ENCODE data around the gene SGO2. TPM values are rescaled to one million over a fixed set of nuclear protein-coding genes. Genes with fewer than 3 reads are reported as not detected.

The SGO2 gene
- total and polyA plus RNA-seq, 2 donors, result 1.7 to 18.0 TPM

GRCh38 chr2:200502196-200502595 is 23.8 kb upstream of the SGO2 start:
- no peak overlapping the region for H3K27ac ChIP-seq (ENCODE audit: low read depth)
- DNase-seq (ENCODE audit: extremely low spot score), result no peak
- no peak overlapping the region for H3K4me3 ChIP-seq (ENCODE audit: low read depth, low read length)
- WGBS, result 98% methylated on average over 5 of the region's 5 CpGs
- H3K36me3 ChIP-seq (ENCODE audit: insufficient read depth), result peaks cover 4% of the 10 kb centered on the region
- H3K4me1 ChIP-seq (ENCODE audit: insufficient read depth), result no peaks in the 10 kb centered on the region

- H3K4me1 ChIP-seq (ENCODE audit: insufficient read depth), result peaks cover 1% of the 10 kb centered on the region
- H3K36me3 ChIP-seq (ENCODE audit: insufficient read depth), result peaks cover 4% of the 10 kb centered on the region
- no peak overlapping the region for H3K27ac ChIP-seq (ENCODE audit: low read depth)
- 88% methylated on average over 9 of the region's 9 CpGs for WGBS
- no peak for DNase-seq (ENCODE audit: extremely low spot score)
- H3K4me3 ChIP-seq (ENCODE audit: low read depth, low read length), result no peak overlapping the region
Measured at GRCh38 chr2:200506679-200507078, 19.3 kb upstream of the SGO2 start.

DNA sequence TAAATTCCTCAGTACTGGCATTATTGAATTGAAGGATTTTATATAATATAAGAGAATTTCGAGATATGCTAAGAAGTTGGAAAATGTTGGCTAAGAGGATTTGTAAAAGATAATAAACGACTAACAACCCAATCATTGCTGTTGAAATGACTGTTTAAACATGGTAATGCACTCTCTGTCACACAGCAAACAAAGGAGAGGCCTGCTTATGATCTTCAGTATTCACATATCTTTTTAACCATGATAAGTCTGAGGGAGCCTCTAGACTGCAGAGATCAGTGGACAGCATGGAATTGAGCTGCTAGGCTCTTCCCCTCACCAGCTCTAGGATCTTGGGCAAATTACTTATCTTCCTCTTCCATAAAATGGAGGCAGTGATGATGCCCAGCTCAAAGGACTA is 18.8 kb upstream of the SGO2 start:
- no peak for DNase-seq (ENCODE audit: extremely low spot score)
- H3K27ac ChIP-seq (ENCODE audit: low read depth), result no peak overlapping the region
- H3K4me3 ChIP-seq (ENCODE audit: low read depth, low read length), result no peak overlapping the region
- H3K4me1 ChIP-seq (ENCODE audit: insufficient read depth), result peaks cover 1% of the 10 kb centered on the region
- 70% methylated on average over 2 of the region's 2 CpGs for WGBS
- peaks cover 4% of the 10 kb centered on the region for H3K36me3 ChIP-seq (ENCODE audit: insufficient read depth)

- WGBS, result 24% methylated on average over 8 of the region's 8 CpGs
- Histone ChIP-seq H3K4me1 (ENCODE audit: insufficient read depth) (peaks cover 1% of the 10 kb centered on the region), H3K27ac (ENCODE audit: low read depth) (peak overlapping the region; percentile 74), H3K36me3 (ENCODE audit: insufficient read depth) (peaks cover 2% of the 10 kb centered on the region), H3K4me3 (ENCODE audit: low read depth, low read length) (peak overlapping the region; percentile 76)
- no peak for DNase-seq (ENCODE audit: extremely low spot score)
Measured at GRCh38 chr2:200509235-200509611, 16.8 kb upstream of the SGO2 start.

DNA sequence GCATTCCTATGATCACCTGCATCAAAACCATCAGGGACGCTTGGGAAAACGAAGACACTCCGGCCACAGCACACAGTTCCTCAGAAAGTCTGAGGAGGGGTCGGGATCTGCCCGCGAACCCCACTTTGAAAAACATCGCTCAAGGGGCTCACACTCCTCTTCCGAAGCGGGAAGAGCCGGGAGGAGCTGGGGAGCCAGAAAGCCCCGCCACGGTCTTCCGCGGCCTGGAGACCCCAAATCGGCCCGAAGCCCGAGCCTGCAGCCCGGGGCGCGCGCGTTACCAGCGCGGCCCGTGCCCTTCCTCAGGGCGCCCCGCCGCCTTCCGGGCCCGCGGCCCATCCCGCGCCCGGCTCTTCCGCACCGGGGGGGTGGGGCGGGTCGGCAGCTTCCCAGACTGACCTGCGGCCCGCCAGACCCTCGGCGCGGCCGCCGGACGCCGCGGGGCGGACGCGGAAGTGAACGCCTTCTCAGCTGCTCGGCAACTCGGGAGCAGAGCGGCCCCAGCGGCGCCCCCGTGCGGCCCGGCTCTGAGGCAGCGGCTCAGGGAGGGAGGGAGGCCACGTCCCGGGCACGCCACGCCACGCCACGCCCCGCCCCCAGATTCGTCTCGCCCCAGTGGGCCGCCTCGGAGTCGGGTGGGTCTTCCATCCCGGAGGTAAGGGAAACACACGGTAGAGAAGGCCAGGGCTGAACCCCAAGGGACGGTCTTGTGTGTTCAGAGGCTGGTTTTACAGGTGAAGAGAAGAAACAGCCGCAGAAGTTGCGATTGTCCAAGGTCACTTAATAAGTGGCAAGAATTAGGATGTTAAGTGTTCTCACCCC is 16.2 kb upstream of the SGO2 start, which contains the start of gene KCTD18:
TSS of gene KCTD18 (minus strand) at position 457 of the 822 bp plus-strand sequence. CDS start 3,052 bp downstream, outside the sequence.
- Histone ChIP-seq H3K4me1 (ENCODE audit: insufficient read depth) (peaks cover 1% of the 10 kb centered on the region), H3K27ac (ENCODE audit: low read depth) (peak within 1 kb of the TSS; percentile 74), H3K4me3 (ENCODE audit: low read depth, low read length) (peak within 1 kb of the TSS; percentile 76), H3K36me3 (ENCODE audit: insufficient read depth) (peaks cover 2% of the 10 kb centered on the region)
- under 1% methylated on average over 78 of the region's 78 CpGs for WGBS
- peak; percentile 55 for DNase-seq (ENCODE audit: extremely low spot score)

- H3K4me1 ChIP-seq (ENCODE audit: insufficient read depth), result peaks cover 1% of the 10 kb centered on the region
- H3K27ac ChIP-seq (ENCODE audit: low read depth), result no peak overlapping the region
- no peaks in the 10 kb centered on the region for H3K36me3 ChIP-seq (ENCODE audit: insufficient read depth)
- DNase-seq (ENCODE audit: extremely low spot score), result no peak
- no peak overlapping the region for H3K4me3 ChIP-seq (ENCODE audit: low read depth, low read length)
- 21% methylated on average over 1 of the region's 1 CpG for WGBS
Measured at GRCh38 chr2:200515155-200515554, 10.9 kb upstream of the SGO2 start.

- H3K4me3 ChIP-seq (ENCODE audit: low read depth, low read length), result no peak overlapping the region
- H3K36me3 ChIP-seq (ENCODE audit: insufficient read depth), result no peaks in the 10 kb centered on the region
- 78% methylated on average over 3 of the region's 3 CpGs for WGBS
Measured at GRCh38 chr2:200523158-200523557, 2.8 kb upstream of the SGO2 start.

GRCh38 chr2:200523604-200524003 is 2.4 kb upstream of the SGO2 start:
- H3K36me3 ChIP-seq (ENCODE audit: insufficient read depth), result no peaks in the 10 kb centered on the region
- WGBS, result 71% methylated on average over 2 of the region's 2 CpGs

More at GRCh38 chr2:200523158-200523557, 2.8 kb upstream of the SGO2 start:
- Histone ChIP-seq H3K27ac (ENCODE audit: low read depth) (no peak overlapping the region), H3K4me1 (ENCODE audit: insufficient read depth) (no peaks in the 10 kb centered on the region)
- no peak for DNase-seq (ENCODE audit: extremely low spot score)

DNA sequence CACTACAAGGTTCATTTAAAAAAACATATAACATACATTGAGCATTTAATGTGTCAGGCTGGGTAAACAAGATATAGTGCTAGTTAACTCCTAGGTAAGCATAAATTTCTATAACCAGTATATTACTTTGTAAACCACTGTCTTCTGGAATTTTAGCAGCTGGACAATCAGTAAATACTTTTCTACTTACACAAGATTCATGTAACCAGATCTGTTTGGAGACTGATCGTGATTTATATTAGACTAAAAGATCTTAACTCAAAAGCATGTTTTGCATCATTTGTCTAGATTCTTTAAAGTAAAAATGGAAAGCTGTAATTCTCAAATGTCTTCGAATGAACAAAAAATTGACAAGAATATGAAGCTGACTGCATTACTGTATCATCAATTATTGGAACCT is 941 bp upstream of the SGO2 start:
- no peaks in the 10 kb centered on the region for H3K4me1 ChIP-seq (ENCODE audit: insufficient read depth)
- no peak overlapping the region for H3K4me3 ChIP-seq (ENCODE audit: low read depth, low read length)
- H3K36me3 ChIP-seq (ENCODE audit: insufficient read depth), result no peaks in the 10 kb centered on the region
- H3K27ac ChIP-seq (ENCODE audit: low read depth), result no peak overlapping the region
- WGBS, result 53% methylated on average over 2 of the region's 2 CpGs
- no peak for DNase-seq (ENCODE audit: extremely low spot score)

More at GRCh38 chr2:200523604-200524003, 2.4 kb upstream of the SGO2 start:
- no peak for DNase-seq (ENCODE audit: extremely low spot score)
- Histone ChIP-seq H3K27ac (ENCODE audit: low read depth) (no peak overlapping the region), H3K4me1 (ENCODE audit: insufficient read depth) (no peaks in the 10 kb centered on the region), H3K4me3 (ENCODE audit: low read depth, low read length) (no peak overlapping the region)

GRCh38 chr2:200525551-200525881 is 491 bp upstream of the SGO2 start:
- 16% methylated on average over 7 of the region's 7 CpGs for WGBS
- no peaks in the 10 kb centered on the region for H3K4me1 ChIP-seq (ENCODE audit: insufficient read depth)
- no peak overlapping the region for H3K27ac ChIP-seq (ENCODE audit: low read depth)
- H3K36me3 ChIP-seq (ENCODE audit: insufficient read depth), result no peaks in the 10 kb centered on the region
- no peak for DNase-seq (ENCODE audit: extremely low spot score)
- peak overlapping the region; percentile 70 for H3K4me3 ChIP-seq (ENCODE audit: low read depth, low read length)

GRCh38 chr2:200528228-200528627 is 2.2 kb downstream of the SGO2 start:
- H3K4me3 ChIP-seq (ENCODE audit: low read depth, low read length), result no peak overlapping the region
- H3K27ac ChIP-seq (ENCODE audit: low read depth), result no peak overlapping the region
- WGBS, result 60% methylated on average over 3 of the region's 3 CpGs
- no peaks in the 10 kb centered on the region for H3K36me3 ChIP-seq (ENCODE audit: insufficient read depth)
- no peaks in the 10 kb centered on the region for H3K4me1 ChIP-seq (ENCODE audit: insufficient read depth)
- no peak for DNase-seq (ENCODE audit: extremely low spot score)

DNA sequence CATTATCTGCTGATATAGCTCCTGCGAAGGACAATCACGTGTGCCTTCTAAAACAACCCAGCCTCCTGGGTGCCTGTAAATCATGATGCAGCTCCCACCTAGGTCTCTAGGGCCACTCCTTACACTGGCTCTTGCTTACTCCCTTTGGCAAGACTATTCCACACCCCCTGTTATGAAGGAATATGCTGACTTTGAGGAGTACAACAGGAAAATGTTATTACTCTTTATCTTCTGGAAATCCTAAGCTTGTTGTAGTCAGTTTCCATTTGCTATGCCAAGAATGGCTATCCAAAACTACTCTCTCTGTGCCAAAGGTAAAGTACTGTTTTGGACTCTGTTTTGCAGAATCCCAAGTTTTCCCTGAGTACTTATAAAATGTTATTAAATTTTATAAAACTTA is 7.7 kb downstream of the SGO2 start:
- Histone ChIP-seq H3K36me3 (ENCODE audit: insufficient read depth) (no peaks in the 10 kb centered on the region), H3K27ac (ENCODE audit: low read depth) (no peak overlapping the region), H3K4me3 (ENCODE audit: low read depth, low read length) (no peak overlapping the region), H3K4me1 (ENCODE audit: insufficient read depth) (no peaks in the 10 kb centered on the region)
- no peak for DNase-seq (ENCODE audit: extremely low spot score)
- WGBS, result 66% methylated on average over 2 of the region's 2 CpGs

GRCh38 chr2:200534572-200534971 is 8.6 kb downstream of the SGO2 start:
- Histone ChIP-seq H3K36me3 (ENCODE audit: insufficient read depth) (no peaks in the 10 kb centered on the region), H3K27ac (ENCODE audit: low read depth) (no peak overlapping the region), H3K4me3 (ENCODE audit: low read depth, low read length) (no peak overlapping the region), H3K4me1 (ENCODE audit: insufficient read depth) (no peaks in the 10 kb centered on the region)
- no peak for DNase-seq (ENCODE audit: extremely low spot score)

DNA sequence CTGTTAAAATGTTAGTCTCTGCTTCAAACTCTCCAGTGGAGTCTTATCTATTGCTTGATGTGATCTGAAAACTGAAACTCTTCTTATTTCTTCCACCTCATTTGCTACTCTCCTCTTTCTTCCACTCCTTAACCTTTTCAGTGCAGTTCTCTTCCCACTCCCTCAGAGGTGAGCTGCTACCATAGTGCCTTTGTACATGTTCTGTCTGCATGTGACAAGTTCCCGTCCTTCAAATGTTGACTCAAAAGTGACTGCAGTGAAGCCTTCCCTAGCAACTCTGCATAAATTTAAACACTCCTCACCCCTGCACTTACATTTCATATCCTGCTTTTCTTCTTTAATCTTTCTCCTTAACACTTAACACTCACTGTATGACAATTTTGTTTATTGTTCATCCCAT is 12.1 kb downstream of the SGO2 start:
- DNase-seq (ENCODE audit: extremely low spot score), result no peak
- no peak overlapping the region for H3K4me3 ChIP-seq (ENCODE audit: low read depth, low read length)
- 89% methylated on average over 1 of the region's 1 CpG for WGBS
- no peaks in the 10 kb centered on the region for H3K4me1 ChIP-seq (ENCODE audit: insufficient read depth)
- H3K27ac ChIP-seq (ENCODE audit: low read depth), result no peak overlapping the region
- H3K36me3 ChIP-seq (ENCODE audit: insufficient read depth), result no peaks in the 10 kb centered on the region
